H1 (cell line): Measurements from ENCODE around the gene JAKMIP1. TPM values are rescaled to one million over a fixed set of nuclear protein-coding genes. Genes with fewer than 3 reads are reported as not detected.

Experiments
- CTCF ChIA-PET: fragments of 300-600 bp; sonication (Branson Sonifier 250); formaldehyde crosslinking; loops from one replicate; lab custom pipeline; 2021; ENCODE audit not compliant: partially characterized antibody; lab: Charles Lee
- POLR2A ChIA-PET: fragments of 300-600 bp; sonication (Branson Sonifier 250); formaldehyde crosslinking; loops from one replicate; lab custom pipeline; 2021; ENCODE audit warnings: inconsistent platforms; ENCODE audit not compliant: partially characterized antibody; lab: Charles Lee
- DNase-seq, 2 experiments: peaks; one replicate each; pipeline versions ENCODE4 v3.0.0 to v3.0.0-alpha.2; 2010 to 2022; ENCODE audit warnings: low spot score in 2 of 2, low read depth in 1 of 2, mixed read lengths in 1 of 2
- FAIRE-seq: peaks from 2 replicates; lab custom pipeline; 2011; peaks lifted over from hg19 to GRCh38; lab: Jason Lieb, UNC
- H2AFZ ChIP-seq: 2 replicates; pipeline ENCODE4 v1.8.1; 2012; ENCODE audit warnings: low read length, inconsistent platforms
- H2AK5ac ChIP-seq: 2 replicates; pipeline ENCODE4 v1.6.1; 2013; ENCODE audit warnings: low read depth, low read length
- H2BK120ac ChIP-seq: replicated peaks from 2 replicates; pipeline ENCODE3; 2013; ENCODE audit warnings: low read depth, low read length, inconsistent platforms
- H2BK12ac ChIP-seq: 2 replicates; pipeline ENCODE4 v1.6.1; 2013; ENCODE audit warnings: low read depth, low read length
- H2BK15ac ChIP-seq: 2 replicates; pipeline ENCODE4 v1.6.1; 2013; ENCODE audit warnings: low read length
- H2BK20ac ChIP-seq: 2 replicates; pipeline ENCODE4 v1.6.1; 2013; ENCODE audit warnings: low read length
- H2BK5ac ChIP-seq: 2 replicates; pipeline ENCODE4 v1.6.1; 2013; ENCODE audit warnings: low read depth, low read length
- H3K14ac ChIP-seq: 2 replicates; pipeline ENCODE4 v1.6.1; 2013; ENCODE audit warnings: inconsistent platforms; ENCODE audit not compliant: insufficient read length
- H3K18ac ChIP-seq: 2 replicates; pipeline ENCODE4 v1.6.1; 2013; ENCODE audit warnings: low read length; ENCODE audit errors: extremely low read depth
- H3K23ac ChIP-seq: 2 replicates; pipeline ENCODE4 v1.6.1; 2013; ENCODE audit warnings: inconsistent platforms; ENCODE audit not compliant: insufficient read length
- H3K23me2 ChIP-seq: 2 replicates; pipeline ENCODE4 v1.6.1; 2013; ENCODE audit warnings: low read depth, low read length
- H3K27ac ChIP-seq: 2 replicates; pipeline ENCODE4 v1.6.1; 2011; ENCODE audit warnings: low read depth, low read length, inconsistent platforms
- H3K27me3 ChIP-seq, 4 experiments: replicated peaks in 1 of 4; 1 replicate in 1 of 4; 2 replicates in 3 of 4; pipeline versions ENCODE4 v1.6.1 to v1.8.1; 2011 to 2013; ENCODE audit warnings: low read length in 3 of 4, mild to moderate bottlenecking in 3 of 4, inconsistent platforms in 2 of 4, mixed read lengths in 2 of 4, moderate library complexity in 1 of 4; ENCODE audit not compliant: control insufficient read depth in 3 of 4, insufficient read depth in 3 of 4; ENCODE audit errors: extremely low read depth in 1 of 4
- H3K36me3 ChIP-seq, 4 experiments: 2 replicates each; pipeline versions ENCODE4 v1.6.1 to v1.8.1; 2011 to 2013; ENCODE audit warnings: mild to moderate bottlenecking in 4 of 4, low read length in 3 of 4, moderate library complexity in 2 of 4, control low read depth in 1 of 4, inconsistent platforms in 1 of 4; ENCODE audit not compliant: insufficient read depth in 4 of 4, control insufficient read depth in 2 of 4
- H3K4ac ChIP-seq: replicated peaks from 2 replicates; pipeline ENCODE3; 2013; ENCODE audit warnings: low read length, low read depth, mixed read lengths, inconsistent platforms; ENCODE audit not compliant: insufficient read length
- H3K4me1 ChIP-seq, 4 experiments: replicated peaks in 1 of 4; 1 replicate in 1 of 4; 2 replicates in 3 of 4; pipeline versions ENCODE4 v1.6.1 to v1.8.1; 2011 to 2013; ENCODE audit warnings: low read length in 3 of 4, inconsistent platforms in 2 of 4, mixed read lengths in 1 of 4; ENCODE audit not compliant: insufficient read depth in 4 of 4, control insufficient read depth in 3 of 4
- H3K4me2 ChIP-seq, 2 experiments: 2 replicates each; pipeline versions ENCODE4 v1.6.1 to v1.8.1; 2011 to 2013; ENCODE audit warnings: low read depth in 2 of 2, low read length in 2 of 2, control low read depth in 1 of 2, inconsistent platforms in 1 of 2, mild to moderate bottlenecking in 1 of 2; ENCODE audit not compliant: insufficient read depth in 1 of 2
- H3K4me3 ChIP-seq, 4 experiments: fragments of 200-600, 300-600 bp in 1 of 4; sonication (generic), shearing (Covaris generic), sonication (Bioruptor Twin) in 1 of 4; 2 replicates each; pipeline versions ENCODE4 v1.5.1 to v1.8.1; 2011 to 2016; ENCODE audit warnings: low read length in 4 of 4, low read depth in 3 of 4, control low read depth in 2 of 4, inconsistent platforms in 2 of 4, mild to moderate bottlenecking in 2 of 4, mixed read lengths in 1 of 4, moderate library complexity in 1 of 4; ENCODE audit not compliant: insufficient read depth in 2 of 4; ENCODE audit errors: extremely low read depth in 1 of 4
- H3K56ac ChIP-seq: replicated peaks from 2 replicates; pipeline ENCODE3; 2013; ENCODE audit warnings: low read depth, mild to moderate bottlenecking, mixed read lengths, low read length, inconsistent platforms; ENCODE audit not compliant: insufficient read length
- H3K79me1 ChIP-seq: 2 replicates; pipeline ENCODE4 v1.6.1; 2013; ENCODE audit warnings: low read depth, low read length, control low read depth
- H3K79me2 ChIP-seq, 2 experiments: 2 replicates each; pipeline versions ENCODE4 v1.6.1 to v1.8.1; 2012 to 2013; ENCODE audit warnings: low read length in 2 of 2, mild to moderate bottlenecking in 2 of 2, inconsistent platforms in 1 of 2; ENCODE audit not compliant: insufficient read depth in 2 of 2, control insufficient read depth in 1 of 2
- H3K9ac ChIP-seq, 4 experiments: replicated peaks in 1 of 4; 1 replicate in 1 of 4; 2 replicates in 3 of 4; pipeline versions ENCODE4 v1.6.1 to v1.8.1; 2011 to 2013; ENCODE audit warnings: low read depth in 3 of 4, low read length in 3 of 4, control low read depth in 2 of 4, mild to moderate bottlenecking in 2 of 4, moderate library complexity in 2 of 4, inconsistent platforms in 1 of 4; ENCODE audit errors: extremely low read depth in 1 of 4
- H3K9me3 ChIP-seq, 2 experiments: 2 replicates each; pipeline versions ENCODE4 v1.6.1 to v1.8.1; 2012 to 2013; ENCODE audit warnings: mild to moderate bottlenecking in 2 of 2, moderate library complexity in 2 of 2, control low read depth in 1 of 2, inconsistent platforms in 1 of 2, low read depth in 1 of 2, low read length in 1 of 2, mixed read lengths in 1 of 2; ENCODE audit not compliant: insufficient read depth in 2 of 2
- H4K20me1 ChIP-seq, 2 experiments: replicated peaks in 1 of 2; 2 replicates each; pipeline versions ENCODE3 to v1.8.1; 2011 to 2013; ENCODE audit warnings: inconsistent platforms in 2 of 2, low read length in 2 of 2, mild to moderate bottlenecking in 1 of 2; ENCODE audit not compliant: insufficient read depth in 2 of 2, control insufficient read depth in 1 of 2
- H4K5ac ChIP-seq: 2 replicates; pipeline ENCODE4 v1.6.1; 2013; ENCODE audit warnings: low read length, low read depth, mixed read lengths, inconsistent platforms; ENCODE audit not compliant: insufficient read length
- H4K8ac ChIP-seq: 2 replicates; pipeline ENCODE4 v1.8.0; 2013; ENCODE audit warnings: mild to moderate bottlenecking, moderate library complexity, low read length, inconsistent platforms; ENCODE audit not compliant: insufficient read depth; ENCODE audit errors: extremely low read depth
- H4K91ac ChIP-seq: replicated peaks from 2 replicates; pipeline ENCODE3; 2013; ENCODE audit warnings: low read length, mixed read lengths, inconsistent platforms; ENCODE audit not compliant: insufficient read length
- ATF2 ChIP-seq: IDR thresholded peaks from 2 replicates; pipeline ENCODE4 v1.6.1; 2012; ENCODE audit warnings: low read length, inconsistent platforms
- BRCA1 ChIP-seq: IDR thresholded peaks from 2 replicates; pipeline ENCODE4 v1.6.1; 2012; ENCODE audit warnings: low read depth, low read length, improper control_type of control experiment
- CBX5 ChIP-seq: fragments of 300-800, 300-1000 bp; sonication (generic); IDR thresholded peaks from 2 replicates; pipeline ENCODE4 v1.7.1; 2016; ENCODE audit warnings: antibody characterized with exemption, low read length, low read depth
- CHD1 ChIP-seq: IDR thresholded peaks from 2 replicates; pipeline ENCODE4 v1.6.1; 2012; ENCODE audit warnings: low read depth, low read length, improper control_type of control experiment
- EZH2 ChIP-seq: fragments of 200-600 bp; sonication (generic); IDR thresholded peaks from 2 replicates; pipeline ENCODE4 v1.7.1; 2012; ENCODE audit warnings: low read depth, mild to moderate bottlenecking, moderate library complexity, low read length, inconsistent platforms; ENCODE audit not compliant: severe bottlenecking
- KDM1A ChIP-seq: fragments of 200-600, 300-600 bp; sonication (generic); IDR thresholded peaks from 2 replicates; pipeline ENCODE4 v1.7.1; 2016; ENCODE audit warnings: mild to moderate bottlenecking, low read length, borderline replicate concordance
- SIX5 ChIP-seq: IDR thresholded peaks from 2 replicates; pipeline ENCODE4 v1.6.1; 2011; ENCODE audit warnings: mild to moderate bottlenecking, low read depth, low read length
- TAF7 ChIP-seq: optimal IDR thresholded peaks from 2 replicates; pipeline ENCODE3; 2011; ENCODE audit warnings: low read depth, mild to moderate bottlenecking, inconsistent platforms, low read length, moderate library complexity, borderline replicate concordance
- TEAD4 ChIP-seq: IDR thresholded peaks from 2 replicates; pipeline ENCODE4 v1.6.1; 2012; ENCODE audit warnings: low read depth, low read length, inconsistent platforms, mixed read lengths
- WGBS, 2 experiments: shearing (Covaris generic) in 1 of 2; methylation state at CpG; one replicate each; pipeline versions ENCODE4 v1.1.6 to v1.1.7; 2013 to 2015; ENCODE audit warnings: low lambda C conversion rate in 2 of 2, mixed read lengths in 2 of 2, inconsistent platforms in 1 of 2, low coverage in 1 of 2, missing lambda C conversion rate in 1 of 2; ENCODE audit not compliant: insufficient replicate concordance in 2 of 2, insufficient coverage in 1 of 2, insufficient read length in 1 of 2; ENCODE audit errors: extremely low coverage in 1 of 2, missing lambda C conversion rate in 1 of 2; 5-methylcytosine and 5-hydroxymethylcytosine counted together
- polyA plus RNA-seq, 7 experiments: library from polyadenylated mRNA; depleted of rRNA in 3 of 7; stranded (reverse) in 5 of 7; unstranded in 2 of 7; fragments of >200 nt in 5 of 7; fragments of 200-250 nt in 2 of 7; gene quantifications; 1 replicate in 5 of 7; 2 replicates in 1 of 7; 4 replicates in 1 of 7; pipeline versions ENCODE4 v1.2.1 to v1.2.3, GENCODE V29; 2011 to 2013; ENCODE audit warnings: missing spikeins in 2 of 7, mixed read lengths in 2 of 7
- total RNA-seq: library from RNA; stranded (reverse); fragmentation: NEBNext Ultra II Directional; extraction: Animal tissue kit (Norgen Biotek cat#: 25700); gene quantifications from 2 replicates; pipeline ENCODE4 v1.2.1, GENCODE V29; 2021

The JAKMIP1 gene
- total and polyA plus RNA-seq, 2 of the 8 experiments (the other 6 are each of a cell fraction or from before 2014, with no cell fraction given), result 2.5 to 4.4 TPM

DNA sequence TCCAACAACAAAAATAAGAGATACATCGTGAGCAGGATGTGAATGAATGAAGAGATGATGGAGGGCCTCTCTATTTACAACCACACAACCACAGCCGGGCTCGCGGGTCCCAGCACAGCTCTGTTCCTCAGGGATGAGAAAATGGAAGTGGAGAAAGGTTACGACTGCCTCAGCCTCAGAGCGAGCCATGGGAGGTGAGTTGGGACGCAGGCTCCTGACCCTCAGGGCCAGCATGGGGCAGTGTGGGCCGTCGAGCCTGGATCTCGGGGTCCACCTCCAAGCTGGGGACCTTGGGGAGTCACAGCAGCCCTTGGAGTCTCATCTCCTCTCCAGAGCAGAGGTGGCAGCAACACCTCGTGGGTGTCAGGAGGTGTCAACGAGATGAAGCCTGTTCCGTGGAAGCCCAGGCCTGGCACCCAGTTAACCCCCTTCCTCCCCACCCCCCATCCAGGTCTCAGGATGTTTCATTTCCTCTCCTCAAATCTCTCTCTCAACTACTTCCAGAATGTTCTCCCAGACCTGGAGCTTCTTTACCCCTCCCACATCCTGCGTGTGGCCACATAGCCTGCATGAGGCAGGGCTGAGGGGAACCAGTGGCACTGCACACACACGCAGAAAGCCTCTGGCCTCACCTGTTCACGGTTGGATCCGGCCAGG, 208.1 kb downstream of the JAKMIP1 start:
- FAIRE-seq, result no peak
- H2AFZ ChIP-seq, result no peak overlapping the region
- no peaks in the 10 kb centered on the region for H3K23me2 ChIP-seq
- H3K4me3 ChIP-seq, result no peak overlapping the region
- H2BK120ac ChIP-seq, result no peak overlapping the region
- DNase-seq, result no peak
- ChIA-PET CTCF (interaction anchor here (0.6 to 3.3 kb wide), 8 partner anchors 10 to 1003 kb away, joined by 3 to 10 read pairs (median 3); no protein-coding TSS in a partner anchor), POLR2A (no interaction called here)
- H2BK5ac ChIP-seq, result no peak overlapping the region
- H2BK20ac ChIP-seq, result no peak overlapping the region
- H3K79me2 ChIP-seq, result no peaks in the 10 kb centered on the region
- H3K18ac ChIP-seq, result 0 out of 2 replicates have a peak overlapping the region, but pooled peaks have one; percentile 19
- no peak overlapping the region for H4K91ac ChIP-seq
- H3K27ac ChIP-seq, result no peak overlapping the region
- H3K23ac ChIP-seq, result no peak overlapping the region
- no peak overlapping the region for H4K5ac ChIP-seq
- no peak overlapping the region for H2AK5ac ChIP-seq
- H2BK12ac ChIP-seq, result no peak overlapping the region
- H4K8ac ChIP-seq, result no peak overlapping the region; the same call in 1 of the 2 replicates
- no peak overlapping the region for H3K4me2 ChIP-seq
- H3K36me3 ChIP-seq, result no peaks in the 10 kb centered on the region
- no peak overlapping the region for H3K56ac ChIP-seq
- H3K4me1 ChIP-seq, result no peaks in the 10 kb centered on the region; a peak in 2 of 7 replicates
- no peaks in the 10 kb centered on the region; the same call in 1 of the 2 replicates for H3K79me1 ChIP-seq
- H3K9me3 ChIP-seq, result no peaks in the 10 kb centered on the region
- TF ChIP-seq BRCA1, result no peak
- no peak for TF ChIP-seq SIX5
- TF ChIP-seq CBX5, result no peak
- no peak for TF ChIP-seq ATF2
- TF ChIP-seq EZH2, result no peak
- no peak for TF ChIP-seq CHD1
- TF ChIP-seq TEAD4, result no peak
- no peak for TF ChIP-seq KDM1A
- no peak for TF ChIP-seq TAF7
- H2BK15ac ChIP-seq, result no peak overlapping the region; the same call in 1 of the 2 replicates
- H3K27me3 ChIP-seq, result peaks cover 0 to 1% (median 0%) of the 10 kb centered on the region in 4 experiments; a peak in 1 of 7 replicates
- WGBS, 2 experiments, result 83% methylated on average over 17 of the region's 17 CpGs; no CpG with 5 or more reads in 1 of the 2 experiments
- H3K4ac ChIP-seq, result no peak overlapping the region
- H4K20me1 ChIP-seq, result no peaks in the 10 kb centered on the region
- H3K14ac ChIP-seq, result no peak overlapping the region
- no peak overlapping the region for H3K9ac ChIP-seq
